DOHH2 (cell line): ENCODE results near the gene EEF1A1.
"Not testable (repeated sequence)": the region's sequence is repeated elsewhere in the genome, so short reads cannot be mapped to it uniquely, and the experiment has no call there.

ENCODE experiments used
- H3F3A ChIP-seq: fragments of 200-600 bp; sonication (generic), shearing (Covaris generic); 2 replicates; pipeline ENCODE4 v1.6.0; 2016; ENCODE audit warnings: antibody characterized with exemption, mild to moderate bottlenecking; ENCODE audit not compliant: control insufficient read depth, insufficient read depth
- H3K27ac ChIP-seq: fragments of 200-600 bp; sonication (generic); 2 replicates; pipeline ENCODE4 v1.5.1; 2014; ENCODE audit warnings: low read depth, mild to moderate bottlenecking, low read length, moderate library complexity
- H3K27me3 ChIP-seq: fragments of 200-600 bp; sonication (generic); 2 replicates; pipeline ENCODE4 v1.6.1; 2014; ENCODE audit warnings: mild to moderate bottlenecking, low read length, mixed read lengths; ENCODE audit not compliant: control insufficient read depth
- H3K36me3 ChIP-seq: fragments of 200-600 bp; sonication (generic); 2 replicates; pipeline ENCODE4 v1.6.1; 2014; ENCODE audit warnings: mild to moderate bottlenecking, low read length, moderate library complexity, mixed read lengths; ENCODE audit not compliant: control insufficient read depth
- H3K4me1 ChIP-seq: fragments of 200-600 bp; sonication (generic); 2 replicates; pipeline ENCODE4 v1.6.1; 2014; ENCODE audit warnings: mild to moderate bottlenecking, low read length, mixed read lengths; ENCODE audit not compliant: control insufficient read depth
- H3K4me2 ChIP-seq: fragments of 200-600 bp; sonication (generic); 2 replicates; pipeline ENCODE4 v1.6.0; 2014; ENCODE audit warnings: mild to moderate bottlenecking, low read length, moderate library complexity
- H3K4me3 ChIP-seq: fragments of 200-600 bp; sonication (generic); 2 replicates; pipeline ENCODE4 v1.5.1; 2014; ENCODE audit warnings: mild to moderate bottlenecking, low read length, mixed read lengths
- H3K79me2 ChIP-seq: fragments of 200-600 bp; sonication (generic); 2 replicates; pipeline ENCODE4 v1.6.1; 2014; ENCODE audit warnings: mild to moderate bottlenecking, low read length, mixed read lengths; ENCODE audit not compliant: control insufficient read depth
- H3K9me2 ChIP-seq: fragments of 200-600 bp; sonication (generic); replicated peaks from 2 replicates; pipeline ENCODE4 v1.6.1; 2014; ENCODE audit warnings: mild to moderate bottlenecking, low read length, mixed read lengths; ENCODE audit not compliant: control insufficient read depth
- H3K9me3 ChIP-seq: fragments of 200-600 bp; sonication (generic); 2 replicates; pipeline ENCODE4 v1.6.1; 2014; ENCODE audit warnings: antibody characterized with exemption, low read length, mixed read lengths; ENCODE audit not compliant: control insufficient read depth, insufficient read depth
- H4K20me1 ChIP-seq: fragments of 200-600 bp; sonication (generic); 2 replicates; pipeline ENCODE4 v1.6.0; 2014; ENCODE audit warnings: low read depth, mild to moderate bottlenecking, antibody characterized with exemption, low read length, moderate library complexity; ENCODE audit not compliant: control insufficient read depth, insufficient read depth
- EZH2phosphoT487 ChIP-seq: fragments of 200-600 bp; sonication (generic); IDR thresholded peaks from 2 replicates; pipeline ENCODE4 v1.6.1; 2017; ENCODE audit warnings: borderline replicate concordance, mild to moderate bottlenecking, antibody characterized with exemption, low read length, moderate library complexity, mixed read lengths
- TF ChIP-seq, protein P1 (sequence below): fragments of 200-600 bp; sonication (generic); IDR thresholded peaks from one replicate; pipeline ENCODE4 v1.5.1; 2014; ENCODE audit warnings: antibody characterized with exemption, mild to moderate bottlenecking, low read depth, low read length; ENCODE audit not compliant: poor library complexity, severe bottlenecking

EEF1A1 gene

DNA sequence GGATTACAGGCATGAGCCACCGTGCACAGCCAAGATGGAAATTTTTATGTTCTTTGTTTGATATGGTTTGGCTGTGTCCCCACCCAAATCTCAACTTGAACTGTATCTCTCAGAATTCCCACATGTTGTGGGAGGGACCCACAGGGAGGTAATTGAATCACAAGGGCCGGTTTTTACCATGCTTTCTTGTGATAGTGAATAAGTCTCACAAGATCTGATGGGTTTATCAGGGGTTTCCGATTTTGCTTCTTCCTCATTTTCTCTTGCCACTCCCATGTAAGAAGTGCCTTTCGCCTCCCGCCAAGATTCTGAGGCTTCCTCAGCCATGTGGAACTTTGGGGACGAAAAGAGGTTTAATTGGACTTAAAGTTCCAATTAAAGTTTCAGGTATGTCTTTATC, 14.6 kb downstream of the EEF1A1 start:
- Histone ChIP-seq H3K9me2 (no peaks in the 10 kb centered on the region), H4K20me1 (no peaks in the 10 kb centered on the region), H3K4me2 (no peak overlapping the region), H3K36me3 (peaks cover 23% of the 10 kb centered on the region), H3K4me1 (no peaks in the 10 kb centered on the region), H3K27ac (no peak overlapping the region), H3K4me3 (no peak overlapping the region), H3F3A (peaks cover 24% of the 10 kb centered on the region), H3K9me3 (no peaks in the 10 kb centered on the region), H3K27me3 (no peaks in the 10 kb centered on the region), H3K79me2 (no peaks in the 10 kb centered on the region)
- TF ChIP-seq, protein P1, sequence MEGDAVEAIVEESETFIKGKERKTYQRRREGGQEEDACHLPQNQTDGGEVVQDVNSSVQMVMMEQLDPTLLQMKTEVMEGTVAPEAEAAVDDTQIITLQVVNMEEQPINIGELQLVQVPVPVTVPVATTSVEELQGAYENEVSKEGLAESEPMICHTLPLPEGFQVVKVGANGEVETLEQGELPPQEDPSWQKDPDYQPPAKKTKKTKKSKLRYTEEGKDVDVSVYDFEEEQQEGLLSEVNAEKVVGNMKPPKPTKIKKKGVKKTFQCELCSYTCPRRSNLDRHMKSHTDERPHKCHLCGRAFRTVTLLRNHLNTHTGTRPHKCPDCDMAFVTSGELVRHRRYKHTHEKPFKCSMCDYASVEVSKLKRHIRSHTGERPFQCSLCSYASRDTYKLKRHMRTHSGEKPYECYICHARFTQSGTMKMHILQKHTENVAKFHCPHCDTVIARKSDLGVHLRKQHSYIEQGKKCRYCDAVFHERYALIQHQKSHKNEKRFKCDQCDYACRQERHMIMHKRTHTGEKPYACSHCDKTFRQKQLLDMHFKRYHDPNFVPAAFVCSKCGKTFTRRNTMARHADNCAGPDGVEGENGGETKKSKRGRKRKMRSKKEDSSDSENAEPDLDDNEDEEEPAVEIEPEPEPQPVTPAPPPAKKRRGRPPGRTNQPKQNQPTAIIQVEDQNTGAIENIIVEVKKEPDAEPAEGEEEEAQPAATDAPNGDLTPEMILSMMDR: no peak
- no peak for TF ChIP-seq EZH2phosphoT487

DNA sequence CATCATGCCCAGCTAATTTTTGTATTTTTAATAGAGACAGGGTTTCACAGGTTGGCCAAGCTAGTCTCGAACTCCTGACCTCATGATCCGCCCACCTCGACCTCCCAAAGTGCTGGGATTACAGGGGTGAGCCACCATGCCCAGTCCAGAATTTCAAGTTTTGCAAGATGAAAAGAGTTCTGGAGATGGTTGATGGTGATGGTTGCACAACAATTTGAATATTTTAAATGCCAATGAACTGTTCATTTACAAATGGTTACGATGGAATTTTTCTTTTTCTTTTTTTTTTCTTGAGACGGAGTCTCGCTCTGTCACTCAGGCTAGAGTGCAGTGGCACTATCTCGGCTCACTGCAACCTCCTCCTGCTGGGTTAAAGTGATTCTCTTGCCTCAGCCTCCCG, 15.1 kb downstream of the EEF1A1 start:
- not testable (repeated sequence) for H3K9me3 ChIP-seq

DNA sequence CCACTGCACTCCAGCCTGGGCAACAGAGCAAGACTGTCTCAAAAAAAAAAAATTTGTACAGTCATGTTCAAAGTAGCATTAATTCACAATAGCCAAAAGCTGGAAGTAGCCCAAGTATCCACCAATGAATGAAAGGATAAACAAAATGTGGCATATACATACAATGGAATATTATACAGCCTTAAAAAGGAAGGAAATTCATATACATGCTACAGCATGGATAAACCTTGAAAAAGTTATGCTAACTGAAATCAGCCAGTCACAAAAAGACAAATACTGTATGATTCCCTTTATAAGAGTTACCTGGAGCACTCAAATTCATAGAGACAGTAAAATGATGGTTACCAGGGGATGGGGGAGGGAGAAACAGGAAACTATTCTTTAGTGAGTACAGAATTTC, 15.7 kb downstream of the EEF1A1 start:
- Histone ChIP-seq H3F3A (peaks cover 24% of the 10 kb centered on the region), H3K4me3 (no peak overlapping the region), H3K79me2 (no peaks in the 10 kb centered on the region), H3K4me2 (no peak overlapping the region), H3K27me3 (no peaks in the 10 kb centered on the region), H3K9me3 (no peaks in the 10 kb centered on the region), H3K4me1 (no peaks in the 10 kb centered on the region), H3K36me3 (peaks cover 33% of the 10 kb centered on the region), H3K9me2 (no peaks in the 10 kb centered on the region), H3K27ac (no peak overlapping the region), H4K20me1 (no peaks in the 10 kb centered on the region)
- TF ChIP-seq, protein P1: no peak
- no peak for TF ChIP-seq EZH2phosphoT487

More for the DNA sequence above, 15.1 kb downstream of the EEF1A1 start:
- not testable (repeated sequence) for H3K79me2 ChIP-seq, H3K4me2 ChIP-seq, H3K27me3 ChIP-seq, H3K4me1 ChIP-seq, H4K20me1 ChIP-seq, H3K27ac ChIP-seq, H3K4me3 ChIP-seq, H3K9me2 ChIP-seq
- peaks cover 28% of the 10 kb centered on the region for H3K36me3 ChIP-seq
- H3F3A ChIP-seq: peaks cover 24% of the 10 kb centered on the region

DNA sequence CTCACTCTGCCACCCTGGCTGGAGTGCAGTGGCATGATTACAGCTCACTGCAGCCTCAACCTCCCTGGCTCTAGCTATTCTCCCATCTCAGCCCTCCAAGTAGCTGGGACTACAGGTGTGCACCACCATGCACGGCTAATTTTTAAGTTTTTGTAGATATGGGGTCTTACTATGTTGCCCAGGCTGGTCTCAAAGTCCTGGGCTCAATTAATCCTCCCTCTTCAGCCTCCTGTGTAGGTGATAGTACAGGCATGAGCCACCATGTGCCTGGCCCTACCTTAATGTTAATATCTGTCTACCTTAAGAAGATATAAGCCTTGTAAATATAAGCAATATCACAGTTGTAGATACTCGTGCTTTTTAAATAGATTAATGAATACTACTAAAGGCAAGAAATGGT, 16.7 kb downstream of the EEF1A1 start:
- Histone ChIP-seq H3K9me2 (no peaks in the 10 kb centered on the region), H3K9me3 (no peaks in the 10 kb centered on the region), H3K4me1 (no peaks in the 10 kb centered on the region), H3K36me3 (peaks cover 42% of the 10 kb centered on the region), H3F3A (peaks cover 18% of the 10 kb centered on the region), H3K4me3 (no peak overlapping the region), H3K79me2 (no peaks in the 10 kb centered on the region), H3K4me2 (no peak overlapping the region), H4K20me1 (no peaks in the 10 kb centered on the region), H3K27ac (no peak overlapping the region), H3K27me3 (no peaks in the 10 kb centered on the region)
- TF ChIP-seq EZH2phosphoT487: no peak
- TF ChIP-seq, protein P1: no peak
